ENCODE results near the gene HOXC12.

The HOXC12 gene

DNA sequence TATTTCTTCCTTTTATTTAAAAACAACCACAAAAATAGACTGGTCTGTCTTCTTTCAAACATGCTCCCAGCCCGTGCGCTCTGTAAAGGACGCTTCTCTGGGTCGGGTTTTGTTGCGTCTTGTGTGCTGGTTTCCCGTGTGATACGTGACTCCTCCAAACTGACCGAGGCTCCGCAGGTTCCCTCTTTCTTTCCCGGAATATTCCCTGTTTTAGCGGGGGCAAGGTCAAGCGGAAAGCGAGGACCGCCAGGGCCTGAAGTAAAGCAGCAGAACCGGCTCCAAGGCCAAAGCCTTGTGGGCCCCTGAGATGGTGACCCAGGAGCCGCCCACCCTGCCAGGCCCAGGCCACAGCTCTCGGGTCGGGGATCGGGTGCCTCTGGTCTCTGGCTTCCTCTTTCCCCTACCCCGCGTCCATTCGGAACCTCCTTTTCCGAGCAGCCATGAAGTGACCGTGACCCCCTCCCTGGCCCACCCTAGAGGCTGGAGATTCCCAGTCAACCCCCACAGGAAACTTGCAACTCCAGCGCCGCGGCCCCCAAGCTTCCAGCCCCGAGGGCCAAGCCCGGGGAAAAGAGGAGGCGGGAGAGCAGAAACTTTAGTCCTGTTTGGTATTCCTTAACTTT is 29.4 kb downstream of the HOXC12 start:
- no peak for TF ChIP-seq POLR2A (IDR thresholded peaks at IDR 0.05; ENCODE audit: low read depth, low read length)
- DNase-seq (ENCODE audit: insufficient read length, low spot score) (no peak), FAIRE-seq (no peak)

DNA sequence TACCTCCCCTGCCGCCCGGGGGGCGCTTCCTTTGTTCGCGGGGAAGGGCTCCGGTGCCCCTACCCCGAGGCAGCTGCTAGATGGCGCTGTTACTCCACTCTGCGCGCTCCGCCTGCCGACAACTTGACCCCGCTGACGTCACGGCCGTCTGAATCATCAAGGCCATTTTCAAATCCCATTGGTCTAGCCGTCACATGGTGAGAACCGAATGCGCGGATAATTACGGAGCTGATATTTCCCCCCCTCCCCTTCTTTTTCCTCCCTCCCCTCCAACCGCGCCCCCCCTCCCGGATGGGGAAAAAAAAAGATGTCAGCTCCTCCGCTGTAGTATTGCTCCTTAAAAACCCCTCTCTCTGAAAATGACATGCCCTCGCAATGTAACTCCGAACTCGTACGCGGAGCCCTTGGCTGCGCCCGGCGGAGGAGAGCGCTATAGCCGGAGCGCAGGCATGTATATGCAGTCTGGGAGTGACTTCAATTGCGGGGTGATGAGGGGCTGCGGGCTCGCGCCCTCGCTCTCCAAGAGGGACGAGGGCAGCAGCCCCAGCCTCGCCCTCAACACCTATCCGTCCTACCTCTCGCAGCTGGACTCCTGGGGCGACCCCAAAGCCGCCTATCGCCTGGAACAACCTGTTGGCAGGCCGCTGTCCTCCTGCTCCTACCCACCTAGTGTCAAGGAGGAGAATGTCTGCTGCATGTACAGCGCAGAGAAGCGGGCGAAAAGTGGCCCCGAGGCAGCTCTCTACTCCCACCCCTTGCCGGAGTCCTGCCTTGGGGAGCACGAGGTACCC is 30.4 kb downstream of the HOXC12 start, which contains the start of gene HOXC10:
Gene HOXC10 (plus strand): TSS at position 246 of the 791 bp plus-strand sequence. CDS start 114 bp downstream, at position 360.
- FAIRE-seq (peak; percentile 68), DNase-seq (ENCODE audit: insufficient read length, low spot score) (peak; percentile 93)

DNA sequence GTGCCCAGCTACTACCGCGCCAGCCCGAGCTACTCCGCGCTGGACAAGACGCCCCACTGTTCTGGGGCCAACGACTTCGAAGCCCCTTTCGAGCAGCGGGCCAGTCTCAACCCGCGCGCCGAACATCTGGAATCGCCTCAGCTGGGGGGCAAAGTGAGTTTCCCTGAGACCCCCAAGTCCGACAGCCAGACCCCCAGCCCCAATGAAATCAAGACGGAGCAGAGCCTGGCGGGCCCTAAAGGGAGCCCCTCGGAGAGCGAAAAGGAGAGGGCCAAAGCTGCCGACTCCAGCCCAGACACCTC is 30.9 kb downstream of the HOXC12 start:
- FAIRE-seq, result no peak
- DNase-seq (ENCODE audit: insufficient read length, low spot score), result no peak
- no peak for TF ChIP-seq POLR2A (IDR thresholded peaks at IDR 0.05; ENCODE audit: low read depth, low read length)

More for the DNA sequence above, 30.4 kb downstream of the HOXC12 start, which contains the start of gene HOXC10:
- no peak for TF ChIP-seq POLR2A (IDR thresholded peaks at IDR 0.05; ENCODE audit: low read depth, low read length)

DNA sequence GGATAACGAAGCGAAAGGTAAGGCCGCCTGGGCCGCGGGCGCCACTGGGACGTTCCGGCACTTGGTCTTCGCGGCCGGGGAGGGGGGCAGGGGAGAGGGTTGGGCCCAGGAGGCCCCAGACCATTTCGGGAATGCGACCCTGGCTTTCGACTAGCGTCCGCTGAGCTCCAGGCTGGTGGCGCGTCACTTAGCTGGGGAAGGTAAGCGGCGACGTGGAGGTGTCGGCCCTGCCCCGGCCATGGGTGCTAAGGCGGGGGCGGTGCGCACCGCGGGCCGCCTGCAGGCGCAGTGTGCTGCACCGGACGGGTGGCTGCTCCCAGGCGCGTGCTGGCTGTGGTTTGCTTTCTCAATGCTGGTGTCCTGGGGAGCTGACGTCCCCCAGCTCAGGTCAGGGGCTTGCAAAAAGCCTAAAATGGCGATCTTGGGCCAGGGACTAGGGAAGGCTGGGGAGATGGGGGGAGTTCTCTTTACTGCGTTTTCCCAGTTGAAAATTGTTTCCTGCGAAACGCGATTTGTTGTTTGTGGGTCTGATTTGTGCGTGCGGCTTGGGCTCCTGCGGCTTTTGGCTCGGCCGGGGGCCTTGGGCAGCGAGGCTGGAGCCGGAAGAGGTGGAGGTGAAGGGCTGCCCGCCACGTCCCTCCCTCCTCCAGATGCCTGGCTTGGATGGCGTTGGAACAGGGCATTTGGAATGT is 31.4 kb downstream of the HOXC12 start:
- FAIRE-seq (no peak), DNase-seq (ENCODE audit: insufficient read length, low spot score) (no peak)
- TF ChIP-seq POLR2A (IDR thresholded peaks at IDR 0.05; ENCODE audit: low read depth, low read length), result no peak

DNA sequence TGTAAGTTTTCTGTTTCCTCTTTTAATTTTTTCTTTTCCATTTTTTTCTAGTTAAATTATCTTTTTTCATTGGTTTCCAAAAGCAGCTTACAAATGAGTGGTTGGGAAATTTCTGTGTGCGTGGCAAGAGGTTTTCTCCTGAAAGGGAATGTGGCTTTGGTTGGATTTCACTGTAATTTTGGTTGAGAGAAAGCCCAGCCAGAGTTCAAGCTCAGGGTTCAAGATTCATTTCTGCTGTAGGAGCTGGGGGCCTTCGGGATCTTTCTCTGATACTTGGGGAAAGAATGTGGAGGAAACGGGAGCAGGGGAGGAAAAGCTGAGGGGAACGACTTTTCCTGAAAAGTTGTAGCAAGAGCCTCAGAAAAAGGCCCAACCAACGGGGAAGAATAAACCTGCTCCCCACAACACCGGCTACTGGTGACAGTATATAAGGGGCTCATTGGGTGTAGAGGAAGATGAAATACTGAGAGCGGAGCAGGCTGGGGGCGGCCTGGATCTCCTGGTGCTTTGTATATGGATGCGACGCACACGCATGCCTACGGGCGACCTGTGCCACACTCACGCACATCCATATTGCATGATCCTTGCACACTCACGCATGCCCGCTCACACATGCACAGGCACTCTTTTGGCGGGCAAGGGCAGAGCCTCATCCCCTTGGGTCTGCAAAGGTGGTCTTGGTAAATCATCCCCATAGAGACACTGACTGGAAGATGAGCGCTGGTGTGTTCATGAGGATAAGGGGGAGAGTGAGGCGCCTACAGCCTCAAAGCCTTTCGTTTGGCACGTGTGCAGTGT is 32.2 kb downstream of the HOXC12 start:
- DNase-seq (ENCODE audit: insufficient read length, low spot score), result no peak
- no peak for FAIRE-seq
- no peak for TF ChIP-seq POLR2A (IDR thresholded peaks at IDR 0.05; ENCODE audit: low read depth, low read length)

DNA sequence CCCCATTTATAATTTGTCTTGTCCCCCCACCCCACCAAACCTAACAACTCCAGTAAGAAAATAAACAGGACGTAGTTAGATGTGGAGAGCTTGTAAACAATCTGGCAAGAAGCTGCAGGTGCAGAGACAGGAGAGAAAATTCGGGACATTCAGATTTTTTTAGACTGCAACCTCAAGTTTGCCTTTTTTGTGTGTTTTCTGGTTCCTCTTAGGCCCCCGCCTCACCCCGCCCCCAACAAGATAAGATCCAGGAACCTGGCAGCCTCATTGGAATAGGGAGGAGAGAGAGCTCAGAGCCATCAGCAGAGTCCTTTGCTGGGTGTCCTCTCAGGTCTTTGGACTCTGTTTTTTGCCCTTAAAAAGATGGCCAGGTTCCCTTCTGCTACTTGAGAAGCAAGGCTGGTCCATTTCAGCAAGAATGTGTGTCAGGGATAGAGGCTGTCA is 33.1 kb downstream of the HOXC12 start:
- no peak for TF ChIP-seq POLR2A (IDR thresholded peaks at IDR 0.05; ENCODE audit: low read depth, low read length)
- DNase-seq (ENCODE audit: insufficient read length, low spot score), result no peak
- FAIRE-seq, result no peak

DNA sequence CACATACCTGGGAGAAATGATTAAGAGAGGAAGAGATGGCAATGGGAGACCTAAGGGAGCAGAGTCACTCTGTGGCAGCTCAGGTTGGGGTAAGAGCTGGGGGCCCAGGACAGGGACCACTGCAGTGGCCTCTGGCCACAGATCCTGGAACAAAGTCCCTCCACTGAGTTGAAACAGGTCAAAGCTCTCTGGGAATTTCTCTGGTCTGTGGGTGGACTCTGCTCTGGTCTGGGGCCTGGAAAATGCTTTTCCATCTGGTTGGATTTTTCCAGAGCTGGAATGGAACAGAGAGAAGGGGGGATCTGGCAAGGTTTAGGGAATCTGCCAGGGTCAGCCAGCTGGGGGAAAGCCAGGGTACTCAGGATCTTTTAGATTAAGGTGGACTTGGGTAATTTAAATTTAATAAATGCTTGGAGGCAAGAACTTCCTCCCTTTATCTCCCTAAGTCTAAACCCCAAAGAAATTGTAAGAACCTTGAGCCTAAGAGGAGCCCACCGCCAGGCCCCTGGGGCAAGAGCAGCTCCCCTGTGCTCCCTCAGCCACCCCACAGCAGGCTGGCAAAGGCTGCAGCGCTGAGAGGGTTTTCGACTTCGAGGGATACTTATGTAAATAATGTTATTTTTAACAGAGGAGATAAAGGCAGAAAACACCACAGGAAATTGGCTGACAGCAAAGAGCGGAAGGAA is 34.0 kb downstream of the HOXC12 start:
- no peak for TF ChIP-seq POLR2A (IDR thresholded peaks at IDR 0.05; ENCODE audit: low read depth, low read length)
- FAIRE-seq, result no peak
- no peak for DNase-seq (ENCODE audit: insufficient read length, low spot score)

DNA sequence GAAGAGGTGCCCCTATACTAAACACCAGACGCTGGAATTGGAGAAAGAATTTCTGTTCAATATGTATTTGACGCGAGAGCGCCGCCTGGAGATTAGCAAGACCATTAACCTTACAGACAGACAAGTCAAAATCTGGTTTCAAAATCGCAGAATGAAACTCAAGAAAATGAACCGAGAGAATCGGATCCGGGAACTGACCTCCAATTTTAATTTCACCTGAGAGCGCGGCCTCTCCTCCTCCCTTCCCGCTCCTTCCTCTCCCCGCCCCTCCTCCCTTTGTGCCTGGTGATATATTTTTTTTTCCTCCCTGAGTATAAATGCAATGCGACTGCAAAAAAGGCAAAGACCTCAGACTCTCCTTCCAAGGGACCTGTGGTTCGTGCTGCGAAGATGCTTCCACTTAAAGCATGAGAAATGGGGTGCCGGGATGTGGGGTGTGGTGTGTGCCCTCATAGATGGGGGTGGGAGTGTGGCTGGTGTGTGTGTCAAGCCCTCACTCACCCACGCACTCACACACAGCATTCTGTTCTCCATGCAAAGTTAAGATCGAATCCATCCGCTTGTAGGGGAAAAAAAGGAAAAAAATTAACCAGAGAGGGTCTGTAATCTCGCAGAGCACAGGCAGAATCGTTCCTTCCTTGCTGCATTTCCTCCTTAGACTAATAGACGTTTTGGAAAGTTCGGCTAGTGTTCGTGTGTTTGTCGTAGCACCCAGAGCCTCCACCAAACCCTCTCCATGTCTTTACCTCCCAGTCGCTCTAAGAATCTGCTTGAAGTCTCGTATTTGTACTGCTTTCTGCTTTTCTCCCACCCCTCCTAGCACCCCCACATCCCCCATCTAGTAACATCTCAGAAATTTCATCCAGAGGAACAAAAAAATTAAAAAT is 34.8 kb downstream of the HOXC12 start:
- FAIRE-seq (no peak), DNase-seq (ENCODE audit: insufficient read length, low spot score) (no peak)
- no peak for TF ChIP-seq POLR2A (IDR thresholded peaks at IDR 0.05; ENCODE audit: low read depth, low read length)

DNA sequence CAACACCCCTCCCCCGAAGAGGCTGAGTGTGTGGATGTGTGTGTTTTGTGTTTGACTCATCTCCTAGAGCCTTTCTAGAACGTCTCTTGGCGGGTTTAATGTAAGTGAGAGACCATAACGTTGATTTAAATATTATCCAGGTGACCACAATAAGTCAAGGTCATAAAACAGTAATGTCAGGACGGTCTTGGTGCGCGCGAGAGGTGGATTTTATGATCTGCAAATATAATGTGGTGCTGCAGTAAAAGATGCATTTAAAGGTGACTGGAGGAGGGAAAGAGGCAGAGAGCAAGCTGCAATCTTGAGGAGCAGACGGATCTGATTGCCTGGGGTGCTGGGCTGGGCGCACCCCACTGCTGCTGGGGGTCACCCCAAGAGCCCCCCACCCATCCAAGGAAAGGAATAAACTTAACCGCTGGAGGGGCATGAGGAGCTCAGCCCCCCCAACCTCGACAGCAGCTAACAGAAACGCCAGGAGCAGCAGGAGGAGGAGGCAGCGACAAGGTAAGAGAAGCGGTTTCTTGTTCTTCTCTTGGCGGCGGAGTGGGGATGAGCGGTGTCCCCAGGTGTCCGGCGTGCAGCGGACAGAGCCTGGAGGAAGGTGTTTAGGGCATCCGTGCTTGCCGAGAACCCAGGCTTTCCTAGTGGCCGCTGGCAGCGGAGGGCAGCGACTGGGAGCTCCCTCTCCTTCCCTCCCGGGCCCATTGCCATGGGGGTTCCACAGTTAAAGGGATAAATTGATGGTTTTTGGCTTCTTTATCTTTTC is 35.8 kb downstream of the HOXC12 start:
- FAIRE-seq (no peak), DNase-seq (ENCODE audit: insufficient read length, low spot score) (no peak)
- no peak for TF ChIP-seq POLR2A (IDR thresholded peaks at IDR 0.05; ENCODE audit: low read depth, low read length)

DNA sequence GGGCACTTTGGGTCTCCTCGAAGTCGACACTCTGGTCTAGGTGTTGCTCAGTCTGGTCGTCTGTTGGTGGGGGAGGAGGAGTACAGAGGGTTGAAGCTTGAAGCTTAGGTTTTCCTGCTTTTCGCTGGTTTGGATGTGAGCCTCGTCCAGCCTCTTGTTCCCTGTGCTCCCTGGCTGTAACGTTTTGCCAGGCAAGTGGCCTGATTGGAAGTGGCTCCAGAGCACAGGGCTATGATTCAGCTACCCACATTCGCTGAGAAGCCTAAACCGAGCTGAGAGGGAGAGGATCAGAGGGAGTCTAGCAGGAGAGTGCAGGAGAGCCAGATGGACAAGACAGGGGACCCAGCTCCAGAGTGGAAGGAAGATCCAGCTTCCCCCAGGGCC is 36.4 kb downstream of the HOXC12 start:
- DNase-seq (ENCODE audit: insufficient read length, low spot score) (no peak), FAIRE-seq (no peak)
- TF ChIP-seq POLR2A (IDR thresholded peaks at IDR 0.05; ENCODE audit: low read depth, low read length), result no peak

DNA sequence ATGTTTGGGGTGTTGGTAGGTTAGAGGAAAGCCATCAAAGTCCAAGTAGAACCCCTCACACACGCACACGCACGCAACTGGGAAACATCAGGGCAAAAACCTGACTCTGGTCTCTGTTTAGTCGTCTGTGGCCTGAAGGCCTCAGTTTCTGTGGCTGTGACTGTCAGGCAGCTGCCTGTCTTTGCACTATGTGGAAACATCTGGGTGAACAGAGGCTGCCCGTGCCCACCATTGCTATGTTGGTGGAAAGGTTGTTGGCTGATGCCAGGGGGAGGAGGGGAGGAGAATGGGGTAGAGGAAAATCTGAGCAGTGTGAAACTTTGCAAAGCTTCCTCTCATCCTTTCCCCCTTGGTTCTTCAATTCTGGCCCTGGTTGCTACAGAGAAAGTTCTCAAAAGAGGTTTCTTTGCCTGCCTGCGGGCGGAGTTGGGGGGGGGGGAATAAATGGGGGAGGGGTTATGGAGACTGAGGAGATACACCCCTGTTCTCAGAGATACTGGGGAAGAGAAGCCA is 37.7 kb downstream of the HOXC12 start:
- DNase-seq (ENCODE audit: insufficient read length, low spot score) (no peak), FAIRE-seq (no peak)
- no peak for TF ChIP-seq POLR2A (IDR thresholded peaks at IDR 0.05; ENCODE audit: low read depth, low read length)

All from H54 (cell line).